IPS-18c (cell line): Measurements from ENCODE around the gene ASB13.

ENCODE experiments used
- H3K4me3 ChIP-seq: 2 replicates; pipeline ENCODE4 v1.7.0; 2013; ENCODE audit warnings: low read depth, mild to moderate bottlenecking, low read length, moderate library complexity; ENCODE audit not compliant: insufficient read depth
- H3K9me3 ChIP-seq: one replicate; pipeline ENCODE4 v1.6.1; 2013; ENCODE audit warnings: mild to moderate bottlenecking, low read length, moderate library complexity; ENCODE audit not compliant: control insufficient read depth, insufficient read depth

The ASB13 gene

DNA sequence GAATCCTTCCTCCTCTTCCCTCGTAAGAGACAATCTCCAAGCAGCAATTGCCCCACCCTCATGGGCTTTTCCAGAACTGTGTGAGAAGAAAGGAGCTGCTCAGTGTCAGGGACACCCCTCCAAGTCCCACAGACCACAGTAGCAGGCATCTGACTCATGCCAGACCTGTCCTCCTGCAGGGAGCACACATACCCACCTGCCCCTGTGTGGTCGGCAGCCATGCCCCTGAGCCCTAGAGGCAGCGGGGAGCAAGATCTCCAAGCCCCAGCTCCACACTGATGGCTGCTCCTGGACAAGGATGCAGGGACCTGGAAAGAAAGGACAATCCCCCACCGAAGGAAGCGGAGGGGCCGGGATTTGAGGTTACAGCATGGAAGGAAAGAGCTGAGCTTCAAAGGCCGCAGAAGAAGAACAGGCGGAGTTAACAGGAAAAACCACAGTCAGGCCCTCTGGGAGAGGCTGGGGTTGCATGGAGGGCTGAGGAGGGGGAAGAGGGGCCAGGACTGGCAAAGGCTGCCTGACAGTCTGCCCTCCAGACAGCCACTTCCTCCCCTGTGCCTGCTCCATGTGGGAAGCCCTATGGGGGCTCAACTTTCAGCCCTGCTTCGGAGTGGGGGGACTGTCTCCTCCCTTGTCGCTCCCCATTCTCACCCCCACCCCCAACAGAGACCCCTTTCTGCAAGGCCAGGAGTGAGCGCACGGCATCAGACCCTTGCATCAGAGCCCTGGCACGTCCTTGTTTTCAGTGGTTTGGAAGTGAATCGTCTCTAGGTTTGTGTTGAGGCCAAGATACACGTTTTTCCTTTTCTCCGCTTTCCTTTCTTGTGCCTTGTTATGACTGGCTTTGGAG is 46.8 kb downstream of the ASB13 start:
- no peak overlapping the region for H3K4me3 ChIP-seq
- H3K9me3 ChIP-seq = no peaks in the 10 kb centered on the region

DNA sequence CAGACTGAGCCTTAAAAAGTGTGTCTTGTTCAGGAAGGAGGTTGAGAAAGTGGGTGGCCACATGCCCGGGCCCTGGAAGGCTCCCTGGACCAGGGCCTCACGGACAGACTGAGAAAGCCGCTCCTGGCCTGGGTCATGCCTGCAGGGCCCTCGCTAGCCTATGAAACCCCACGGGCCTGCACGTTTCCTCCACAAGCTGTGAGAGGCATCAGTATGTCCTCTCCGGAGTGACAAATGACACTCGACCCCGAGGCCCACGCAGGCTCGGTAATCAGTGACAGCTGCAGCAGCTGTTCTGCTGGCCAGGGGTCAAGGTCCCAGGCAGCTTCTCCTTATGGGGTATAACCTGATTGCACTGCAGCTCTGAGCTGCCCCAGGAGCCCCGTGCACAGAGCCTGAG is 47.6 kb downstream of the ASB13 start:
- Histone ChIP-seq H3K4me3 (no peak overlapping the region), H3K9me3 (no peaks in the 10 kb centered on the region)

DNA sequence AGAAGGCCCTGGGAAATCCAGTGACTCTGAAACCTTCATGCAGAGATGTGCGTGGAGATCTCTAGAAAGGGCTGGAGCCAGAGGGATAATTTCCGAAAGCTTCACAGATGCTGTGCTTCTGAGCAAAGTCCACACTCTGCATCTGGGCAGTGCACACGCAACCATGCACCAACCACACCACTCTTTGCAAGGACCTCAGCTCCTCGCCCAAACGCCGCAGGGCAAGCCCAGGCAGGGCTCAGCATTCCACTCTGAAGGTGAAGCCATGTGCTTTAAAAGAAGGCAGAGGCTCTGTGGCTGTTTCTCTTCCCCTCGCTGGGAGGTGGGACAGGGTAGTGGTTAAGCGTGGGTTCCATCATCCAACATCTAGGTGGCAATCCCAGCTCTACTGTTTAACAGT is 48.4 kb downstream of the ASB13 start:
- H3K9me3 ChIP-seq = no peaks in the 10 kb centered on the region
- H3K4me3 ChIP-seq = no peak overlapping the region

DNA sequence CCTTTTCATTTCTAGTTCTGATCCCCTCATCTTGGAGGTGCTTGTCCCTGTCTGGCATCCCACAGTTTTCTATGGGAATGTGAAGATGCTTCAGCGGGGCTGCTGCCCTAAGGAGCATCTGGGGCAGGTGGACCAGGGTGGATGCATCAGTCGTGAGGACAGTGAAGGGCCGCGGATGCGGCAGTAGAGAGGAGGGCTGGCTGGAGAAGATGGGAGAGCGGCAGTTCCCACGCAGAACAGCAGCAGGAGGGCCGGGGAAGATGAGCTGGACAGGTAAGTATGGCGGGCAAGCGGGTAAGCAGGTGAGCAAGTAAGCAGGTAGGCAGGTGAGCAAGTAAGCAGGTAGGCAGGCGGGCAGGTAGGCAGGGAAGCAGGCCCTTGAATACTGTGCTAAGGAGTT is 48.9 kb downstream of the ASB13 start:
- H3K4me3 ChIP-seq = no peak overlapping the region
- H3K9me3 ChIP-seq = no peaks in the 10 kb centered on the region

DNA sequence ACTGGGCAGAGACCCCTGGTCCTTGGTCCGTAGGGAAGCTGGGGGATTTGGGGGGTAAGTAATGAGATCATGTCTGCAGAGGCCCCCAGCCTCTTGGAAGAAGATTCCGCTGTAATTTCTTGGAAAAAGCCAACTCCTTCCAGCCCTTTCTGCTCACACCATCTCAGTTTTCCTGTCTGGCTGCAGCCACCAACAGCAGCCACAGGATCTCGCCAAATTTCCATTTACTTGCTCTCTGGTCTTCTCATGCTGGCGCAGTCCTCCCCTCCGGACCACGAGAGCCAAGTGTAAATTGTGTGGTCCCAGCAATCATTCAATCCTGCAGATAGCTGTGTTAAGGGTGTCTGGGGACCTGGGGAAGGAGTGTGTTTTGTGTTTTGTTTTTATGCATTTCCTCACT is 49.6 kb downstream of the ASB13 start:
- no peak overlapping the region for H3K4me3 ChIP-seq
- H3K9me3 ChIP-seq = no peaks in the 10 kb centered on the region

DNA sequence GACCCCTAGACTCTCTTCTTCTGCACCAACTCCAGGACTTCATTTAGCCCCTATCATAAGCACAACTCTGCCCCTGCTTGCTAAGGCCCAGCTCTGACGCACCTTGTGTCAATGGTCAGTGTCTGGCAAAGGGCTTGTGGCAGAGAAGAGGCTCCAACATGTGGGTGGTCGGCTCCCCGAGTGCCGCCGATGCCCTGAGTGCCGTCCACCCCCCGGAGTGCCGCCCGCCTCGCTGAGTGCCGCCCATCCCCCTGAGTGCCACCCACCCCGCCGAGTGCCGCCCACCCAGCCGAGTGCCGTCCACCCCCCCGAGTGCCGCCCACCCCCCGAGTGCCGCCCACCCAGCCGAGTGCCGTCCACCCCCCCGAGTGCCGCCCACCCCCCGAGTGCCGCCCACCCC is 50.3 kb downstream of the ASB13 start:
- no peaks in the 10 kb centered on the region for H3K9me3 ChIP-seq
- H3K4me3 ChIP-seq = no peak overlapping the region

DNA sequence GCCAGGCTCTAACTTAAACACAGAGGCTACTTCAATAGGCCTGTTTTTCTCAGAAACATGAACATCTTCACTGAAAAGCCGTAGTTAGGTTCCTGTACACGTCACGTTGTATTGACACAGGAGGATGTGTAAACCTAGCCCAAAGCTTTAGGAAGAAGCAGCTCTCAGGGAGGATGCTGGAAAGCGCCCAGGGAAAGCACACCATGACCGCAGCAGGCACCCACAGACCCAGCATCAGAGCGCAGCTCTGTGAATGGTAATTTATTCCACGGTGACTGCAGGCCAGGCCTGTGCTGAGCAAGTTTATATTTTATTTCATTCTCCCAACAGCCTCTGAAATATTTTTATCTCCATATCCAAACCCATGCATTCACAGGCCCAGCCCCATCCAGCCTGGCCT is 51.1 kb downstream of the ASB13 start:
- Histone ChIP-seq H3K4me3 (no peak overlapping the region), H3K9me3 (no peaks in the 10 kb centered on the region)

DNA sequence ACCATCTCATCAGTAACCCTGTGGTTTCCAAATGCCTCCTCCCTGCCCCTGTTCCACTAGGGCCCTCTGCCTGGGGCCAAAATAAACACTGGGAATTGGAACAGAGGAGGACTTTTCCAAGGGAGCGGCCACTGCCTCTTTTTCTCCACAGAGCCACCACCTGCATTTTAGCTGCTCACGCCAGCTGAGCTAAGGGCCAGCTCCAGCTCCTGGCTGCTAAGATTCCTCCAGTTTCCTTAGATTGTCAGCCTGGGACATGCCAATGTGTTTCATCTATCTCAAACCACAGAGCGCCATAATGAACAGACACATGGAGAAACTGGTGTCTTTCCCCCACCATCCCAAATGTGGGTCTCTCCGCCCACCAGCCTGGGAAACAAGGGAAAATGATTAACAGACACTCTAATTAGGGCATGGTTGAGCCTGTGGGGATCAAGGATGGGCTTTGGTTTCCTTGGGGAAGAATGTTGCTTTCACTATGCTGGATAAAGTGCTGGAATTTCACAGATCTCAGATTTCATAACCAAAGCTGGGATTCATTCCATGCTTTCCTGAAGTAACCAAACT is 52.2 kb downstream of the ASB13 start:
- no peaks in the 10 kb centered on the region for H3K9me3 ChIP-seq
- H3K4me3 ChIP-seq = no peak overlapping the region

DNA sequence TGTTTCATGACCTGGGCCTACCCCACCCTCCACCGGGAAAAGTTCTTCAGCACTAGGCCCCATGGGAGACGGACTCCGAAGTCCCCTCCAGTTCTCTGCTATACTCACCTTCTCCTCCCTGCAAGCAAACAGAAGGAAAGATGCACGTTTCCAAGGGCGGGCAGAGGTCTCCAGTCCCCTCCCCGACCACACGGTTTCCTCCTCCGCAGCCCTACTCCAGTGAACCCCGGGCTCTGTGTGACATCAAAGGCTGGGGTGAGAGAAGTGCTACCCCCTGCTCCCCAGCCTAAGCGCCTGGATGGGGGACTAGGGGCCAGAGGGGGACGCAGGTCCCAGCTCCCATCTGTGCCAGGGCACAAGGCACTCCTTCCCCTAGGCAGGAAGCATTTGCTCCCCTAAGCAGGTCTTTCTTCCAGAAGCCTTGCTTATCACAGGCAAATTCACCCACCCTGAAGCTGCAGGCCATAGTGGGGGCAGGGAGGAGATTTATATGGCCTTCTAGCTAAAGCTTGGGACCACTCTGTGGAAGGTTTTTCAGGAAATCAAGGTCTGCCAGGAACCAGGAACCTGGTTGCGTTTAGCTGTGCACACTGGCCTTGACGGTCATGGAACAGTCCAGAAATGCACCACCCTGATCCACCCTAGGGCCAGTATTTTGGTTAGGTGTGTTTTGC is 52.8 kb downstream of the ASB13 start:
- Histone ChIP-seq H3K4me3 (no peak overlapping the region), H3K9me3 (no peaks in the 10 kb centered on the region)

DNA sequence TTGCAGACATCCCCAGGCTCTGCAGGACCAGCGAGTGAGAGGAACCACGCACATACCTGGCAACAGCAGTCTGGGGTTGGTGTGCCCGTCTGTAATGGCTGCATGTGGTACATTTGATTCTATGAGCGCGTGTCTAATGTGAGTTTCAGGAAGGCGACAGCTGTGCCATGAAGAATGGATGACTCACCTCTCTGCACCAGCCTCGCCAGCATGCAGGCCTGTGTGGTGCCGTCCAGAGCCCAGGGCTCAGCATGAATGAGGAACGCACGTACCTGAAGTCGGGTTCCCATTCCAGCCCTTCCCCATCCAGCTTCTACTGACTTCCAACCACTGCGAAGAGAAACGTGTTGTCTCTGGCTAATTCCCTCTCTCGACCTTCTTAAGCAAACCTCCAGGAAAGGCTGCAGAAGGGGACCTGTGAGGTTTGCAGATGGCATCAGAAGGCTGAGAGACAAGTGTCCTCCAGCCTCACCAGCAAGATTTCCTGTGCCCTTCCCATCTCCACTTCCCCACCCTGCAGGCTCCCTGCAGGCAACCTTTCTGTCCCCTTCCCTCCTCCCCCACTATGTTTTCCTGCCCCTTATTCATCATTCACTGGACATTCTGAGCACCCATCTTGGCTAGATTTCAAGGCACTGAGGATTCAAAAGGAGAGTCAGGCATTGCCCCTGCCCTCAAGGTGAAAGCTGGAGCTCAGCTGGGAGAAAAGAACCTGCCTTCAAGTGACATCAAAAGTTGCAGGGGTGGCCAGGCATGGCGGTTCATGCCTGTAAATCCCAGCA is 54.3 kb downstream of the ASB13 start:
- H3K4me3 ChIP-seq = no peak overlapping the region
- H3K9me3 ChIP-seq = no peaks in the 10 kb centered on the region

DNA sequence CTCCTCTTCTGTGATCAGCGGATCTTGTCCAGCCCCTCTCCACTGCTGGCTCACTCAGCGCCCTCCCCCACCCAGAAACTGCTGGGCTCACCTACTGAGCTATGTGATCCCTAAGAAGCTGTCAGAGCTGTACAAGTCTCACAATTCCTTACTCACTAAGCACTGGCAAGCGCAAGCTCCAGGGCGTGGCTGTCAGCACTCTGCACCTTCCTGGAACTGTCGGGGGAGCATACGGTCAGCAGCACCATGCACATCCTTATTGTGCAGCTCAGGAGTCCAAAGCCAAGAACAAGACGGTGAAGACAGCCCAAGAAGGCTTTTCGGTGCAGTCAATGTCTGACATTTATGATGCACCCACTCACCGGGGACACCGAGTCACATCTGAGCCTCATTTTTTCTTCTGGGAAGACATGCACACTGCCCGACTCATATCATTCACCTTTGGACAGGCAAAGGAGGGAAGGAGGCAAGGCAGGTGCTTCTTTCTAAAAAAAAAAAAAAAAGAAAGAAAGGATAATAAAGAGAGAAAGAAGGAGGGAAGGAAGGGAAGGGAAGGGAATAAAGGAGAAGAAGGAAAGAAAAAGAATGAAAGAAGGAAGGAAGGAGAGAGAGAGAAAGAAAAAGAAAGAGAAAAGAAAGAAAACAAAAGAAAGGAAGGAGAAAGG is 56.3 kb downstream of the ASB13 start:
- no peaks in the 10 kb centered on the region for H3K9me3 ChIP-seq
- no peak overlapping the region for H3K4me3 ChIP-seq

DNA sequence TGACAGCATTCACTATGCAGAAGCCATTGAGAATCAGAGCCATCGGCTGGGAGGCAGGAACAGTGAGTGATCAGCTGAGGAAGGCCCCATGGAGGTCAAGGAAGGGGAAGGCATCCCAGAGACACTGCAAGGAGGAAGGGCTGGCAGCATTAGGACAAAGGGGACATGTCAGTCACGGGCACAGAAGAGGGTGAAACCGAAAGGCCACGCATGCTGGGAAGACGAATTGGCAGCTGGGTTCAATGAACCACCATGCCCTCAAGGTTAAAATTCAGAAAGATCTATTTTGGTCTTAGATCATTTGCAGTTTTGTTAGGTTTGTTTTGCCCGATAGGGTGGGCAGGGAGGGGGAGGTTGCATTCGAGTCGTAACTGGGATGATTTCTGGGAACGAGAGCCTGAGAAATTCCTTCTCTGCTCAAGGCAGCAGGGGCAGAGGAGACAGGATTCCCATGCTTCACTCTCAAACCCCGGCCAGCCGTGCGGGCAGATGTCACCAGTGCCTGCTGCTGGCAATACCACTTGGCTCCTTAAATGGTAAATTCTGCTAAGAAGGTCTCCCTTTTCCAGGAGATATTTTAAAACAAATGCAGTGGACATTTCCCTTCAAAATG is 57.7 kb downstream of the ASB13 start:
- H3K4me3 ChIP-seq = no peak overlapping the region
- H3K9me3 ChIP-seq = no peaks in the 10 kb centered on the region

DNA sequence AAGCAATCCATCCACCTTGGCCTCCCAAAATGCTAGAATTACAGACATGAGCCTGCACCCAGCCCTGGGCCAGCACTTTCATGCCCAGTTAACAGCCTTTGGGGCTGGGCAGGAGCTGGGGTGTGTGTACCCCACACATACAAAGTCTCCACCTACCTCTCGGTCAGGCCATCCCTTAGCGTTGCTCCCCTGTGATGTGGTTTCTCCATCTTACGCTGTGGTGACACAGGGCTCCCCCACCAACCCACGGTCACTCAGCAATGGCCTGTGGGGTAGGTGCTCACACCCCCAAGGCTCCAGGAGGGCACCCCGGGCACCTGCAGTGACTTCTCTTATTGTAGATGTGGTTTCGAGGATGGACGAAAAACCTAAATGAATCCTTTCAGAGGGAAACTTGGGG is 58.8 kb downstream of the ASB13 start:
- Histone ChIP-seq H3K9me3 (no peaks in the 10 kb centered on the region), H3K4me3 (no peak overlapping the region)

DNA sequence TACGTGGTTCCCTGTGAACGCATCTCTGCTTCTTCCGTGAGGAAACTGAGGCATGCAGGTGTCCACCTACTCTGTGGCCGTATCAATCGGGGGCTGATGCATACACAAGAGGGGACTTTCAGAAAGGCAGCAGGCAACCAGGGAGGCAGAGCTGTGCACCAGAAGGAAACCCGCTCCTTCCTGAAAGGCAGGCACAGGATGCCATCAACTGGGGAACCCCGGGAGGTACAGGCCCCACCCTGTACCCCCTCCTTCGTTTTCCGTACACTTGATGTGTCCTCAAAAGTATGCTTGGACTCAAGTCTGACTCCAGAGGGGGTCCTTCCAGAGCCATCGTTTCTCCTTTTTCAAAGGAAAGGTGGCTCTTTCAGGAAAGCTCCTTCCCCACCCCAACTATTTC is 59.5 kb downstream of the ASB13 start:
- Histone ChIP-seq H3K4me3 (no peak overlapping the region), H3K9me3 (no peaks in the 10 kb centered on the region)

DNA sequence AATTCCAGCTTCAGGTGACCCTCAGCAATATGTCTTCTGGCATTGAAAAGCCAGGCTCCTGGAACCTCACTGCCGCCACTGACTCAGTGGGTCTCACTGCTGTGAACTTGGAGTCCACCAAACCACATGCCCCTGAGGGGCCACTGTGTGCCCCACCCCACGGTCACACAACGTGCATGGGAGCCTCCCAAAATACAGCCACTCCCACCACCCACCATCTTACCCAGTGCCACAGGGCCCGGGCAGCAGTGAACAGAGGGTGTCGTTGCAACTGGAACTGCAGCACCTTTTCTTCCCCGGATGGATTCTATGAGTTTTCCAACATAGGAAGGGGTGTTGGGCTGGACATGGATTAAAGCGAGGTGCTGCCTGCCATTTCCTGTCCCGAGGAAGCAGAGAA is 60.1 kb downstream of the ASB13 start:
- Histone ChIP-seq H3K4me3 (no peak overlapping the region), H3K9me3 (no peaks in the 10 kb centered on the region)

DNA sequence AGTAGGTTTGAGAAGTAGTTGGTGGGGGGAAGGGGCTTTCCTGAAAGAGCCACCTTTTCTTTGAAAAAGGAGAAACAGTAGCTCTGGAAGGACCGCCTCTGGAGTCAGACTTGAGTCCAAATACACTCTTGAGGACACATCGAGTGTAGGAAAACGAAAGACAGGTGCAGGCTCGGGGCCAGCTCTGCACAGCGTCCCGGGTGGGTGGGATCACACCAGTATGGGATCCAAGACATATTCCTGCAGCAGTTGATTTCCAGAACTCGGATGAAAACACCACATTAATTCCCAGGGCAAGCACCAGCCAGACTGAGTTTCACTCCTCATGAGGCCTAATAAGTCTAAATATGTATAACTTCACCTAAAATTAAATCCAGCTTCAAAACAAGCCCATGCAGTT is 61.4 kb downstream of the ASB13 start:
- H3K9me3 ChIP-seq = no peaks in the 10 kb centered on the region
- no peak overlapping the region for H3K4me3 ChIP-seq
